Adrenal gland (tissue), 12 donors: Measurements from ENCODE around the gene CDYL2. TPM values are rescaled to one million over a fixed set of nuclear protein-coding genes. Genes with fewer than 3 reads are reported as not detected.

Experiments
- DNase-seq, 7 donors: peaks; one replicate each; pipeline ENCODE4 v3.0.0-alpha.2; 2019 to 2020
- H3K27ac ChIP-seq, 5 donors: fragments of 200-600 bp; sonication (generic) in 4 of 5; 1 replicate in 3 of 5; 2 replicates in 2 of 5; pipeline versions ENCODE4 v1.5.1 to v1.8.0; 2016 to 2020; ENCODE audit warnings: mild to moderate bottlenecking in 1 of 5
- H3K27me3 ChIP-seq: fragments of 200-600 bp; 2 replicates; pipeline ENCODE4 v1.8.0; 2021
- H3K36me3 ChIP-seq, 2 donors: fragments of 200-600 bp; replicated peaks in 1 of 2; 1 replicate in 1 of 2; 2 replicates in 1 of 2; pipeline versions ENCODE4 v1.5.1 to v1.8.0; 2018 to 2022
- H3K4me1 ChIP-seq, 2 donors: fragments of 200-600 bp; replicated peaks in 1 of 2; 1 replicate in 1 of 2; 2 replicates in 1 of 2; pipeline versions ENCODE4 v1.5.1 to v1.8.0; 2018 to 2021
- H3K4me3 ChIP-seq, 4 donors: fragments of 200-600 bp; sonication (generic) in 3 of 4; one replicate each; pipeline ENCODE4 v1.5.1; 2016 to 2018
- H3K9me3 ChIP-seq, 3 donors: fragments of 200-600 bp; sonication (generic) in 1 of 3; replicated peaks in 1 of 3; 1 replicate in 2 of 3; 2 replicates in 1 of 3; pipeline versions ENCODE4 v1.5.1 to v1.8.0; 2016 to 2021
- POLR2A ChIP-seq, 2 donors: fragments of 450-650 bp; IDR thresholded peaks; one replicate each; pipeline ENCODE4 v1.6.1; 2017; ENCODE audit warnings: antibody characterized with exemption in 2 of 2, mild to moderate bottlenecking in 2 of 2, moderate library complexity in 1 of 2
- WGBS, 4 donors: extraction: QIAGEN DNeasy Blood & Tissue Kit in 2 of 4; methylation state at CpG; one replicate each; pipeline versions ENCODE4 v1.1.5 to v1.1.7; 2013 to 2017; 5-methylcytosine and 5-hydroxymethylcytosine counted together
- intact Hi-C, 2 donors: fragments of 100-400 bp; cut with DNase I; formaldehyde crosslinking; loops; one replicate each; pipeline versions ENCODE4 v1.14.1 to v1.15.0; 2022 to 2023
- polyA plus RNA-seq, 3 donors: library from polyadenylated mRNA; stranded (reverse); fragments of 200-250 nt in 2 of 3; fragments of 350-450 nt in 1 of 3; fragmentation: Illumina TruSeq in 1 of 3; extraction: RNeasy Lipid Tissue Mini Kit (QIAGEN cat#74804) in 1 of 3; gene quantifications; one replicate each; pipeline ENCODE4 v1.2.3, GENCODE V29; 2013 to 2014
- total RNA-seq, 9 donors: library from RNA; depleted of rRNA in 4 of 9; stranded (reverse); fragments of >200 nt in 4 of 9; fragments of 120-200 nt in 1 of 9; fragmentation: NEBNext Ultra II Directional in 1 of 9; extraction: Animal tissue kit (Norgen Biotek cat#: 25700) in 1 of 9; gene quantifications; one replicate each; pipeline versions ENCODE4 v1.1.0 to v1.2.4, GENCODE V29; 2013 to 2023
- TF ChIP-seq, protein P1 (sequence below), 6 experiments: fragments of 450-650 bp in 4 of 6; fragments of 200-600 bp in 2 of 6; sonication (generic) in 1 of 6; IDR thresholded peaks; 1 replicate in 5 of 6; 2 replicates in 1 of 6; pipeline versions ENCODE4 v1.5.1 to v1.8.0; 2016 to 2021; ENCODE audit warnings: antibody characterized with exemption in 6 of 6, mild to moderate bottlenecking in 2 of 6, moderate library complexity in 1 of 6
- donor health status: healthy with polysubstance abuse.
- donor health status: Bipolar disorder and iron deficiency.
- donor health status: DM: yes; HTN: yes; CAD: no.
- donor health status: DM: no; HTN: no; CAD: no.
- donor health status: DM: no; HTN: no; CAD: no.
- donor health status: DM: yes; HTN: yes; CAD: no.

CDYL2 gene
- total and polyA plus RNA-seq, 12 donors: 0.61 to 14.0 (median 7.6) TPM

DNA sequence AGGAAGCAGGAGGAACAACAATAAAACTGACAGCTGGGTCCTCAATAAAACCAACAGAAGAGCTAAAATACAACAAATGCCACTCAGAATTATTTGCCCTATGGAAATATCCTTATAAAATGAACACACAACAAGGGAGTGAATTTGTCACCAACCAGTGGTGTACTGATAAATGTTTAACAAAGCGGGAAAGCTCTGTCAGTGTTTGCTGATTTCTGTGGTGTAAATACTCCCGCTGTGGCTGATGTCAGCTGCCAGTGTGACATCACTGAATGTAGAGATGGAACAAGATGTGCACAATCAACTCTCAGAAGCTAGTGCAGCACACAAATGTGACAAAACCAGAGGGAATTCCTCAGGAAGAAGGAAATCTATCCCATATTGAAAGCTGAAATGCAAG is 51.9 kb downstream of the CDYL2 start:
- Histone ChIP-seq H3K27me3 (no peaks in the 10 kb centered on the region), H3K36me3 (no peaks in the 10 kb centered on the region), H3K4me1 (peaks cover 0 to 7% of the 10 kb centered on the region in 2 donors), H3K4me3 (no peak overlapping the region), H3K9me3 (no peaks in the 10 kb centered on the region), H3K27ac (no peak overlapping the region)
- DNase-seq: no peak
- TF ChIP-seq, protein P1, sequence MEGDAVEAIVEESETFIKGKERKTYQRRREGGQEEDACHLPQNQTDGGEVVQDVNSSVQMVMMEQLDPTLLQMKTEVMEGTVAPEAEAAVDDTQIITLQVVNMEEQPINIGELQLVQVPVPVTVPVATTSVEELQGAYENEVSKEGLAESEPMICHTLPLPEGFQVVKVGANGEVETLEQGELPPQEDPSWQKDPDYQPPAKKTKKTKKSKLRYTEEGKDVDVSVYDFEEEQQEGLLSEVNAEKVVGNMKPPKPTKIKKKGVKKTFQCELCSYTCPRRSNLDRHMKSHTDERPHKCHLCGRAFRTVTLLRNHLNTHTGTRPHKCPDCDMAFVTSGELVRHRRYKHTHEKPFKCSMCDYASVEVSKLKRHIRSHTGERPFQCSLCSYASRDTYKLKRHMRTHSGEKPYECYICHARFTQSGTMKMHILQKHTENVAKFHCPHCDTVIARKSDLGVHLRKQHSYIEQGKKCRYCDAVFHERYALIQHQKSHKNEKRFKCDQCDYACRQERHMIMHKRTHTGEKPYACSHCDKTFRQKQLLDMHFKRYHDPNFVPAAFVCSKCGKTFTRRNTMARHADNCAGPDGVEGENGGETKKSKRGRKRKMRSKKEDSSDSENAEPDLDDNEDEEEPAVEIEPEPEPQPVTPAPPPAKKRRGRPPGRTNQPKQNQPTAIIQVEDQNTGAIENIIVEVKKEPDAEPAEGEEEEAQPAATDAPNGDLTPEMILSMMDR (IDR thresholded peaks at IDR 0.05): no peak
- no peak for TF ChIP-seq POLR2A (IDR thresholded peaks at IDR 0.05)
- intact Hi-C loops: no loop called here
- WGBS, 4 donors: 95 to 100% (median 98%) methylated on average over 2 of the region's 2 CpGs

DNA sequence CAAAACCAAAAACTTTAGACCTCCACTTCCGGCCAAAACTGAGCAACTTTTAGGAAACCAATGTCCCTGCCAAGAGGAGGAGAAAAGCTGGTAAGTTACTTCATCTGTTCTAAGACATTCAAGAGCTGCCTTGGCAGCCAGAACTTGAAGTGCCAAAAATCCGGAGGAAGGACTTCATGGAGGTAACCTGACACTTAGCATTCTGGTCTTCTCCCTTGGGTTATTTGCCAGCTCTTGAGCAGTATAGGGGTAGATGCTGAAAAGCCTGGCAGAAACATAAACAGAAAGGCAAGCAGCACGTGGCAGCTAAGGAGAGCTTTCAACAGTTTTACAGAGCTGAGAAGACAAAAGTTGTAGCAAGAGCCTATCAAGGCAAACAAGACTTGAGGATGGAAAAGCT is 53.2 kb downstream of the CDYL2 start:
- H3K27me3 ChIP-seq: no peaks in the 10 kb centered on the region
- WGBS, 4 donors: 47 to 57% (median 54%) methylated on average over 3 of the region's 3 CpGs
- no peak for TF ChIP-seq POLR2A (IDR thresholded peaks at IDR 0.05)
- TF ChIP-seq, protein P1 (IDR thresholded peaks at IDR 0.05): no peak
- DNase-seq: peak in 1 of 7 donors; percentile 17
- H3K9me3 ChIP-seq: no peaks in the 10 kb centered on the region
- no peaks in the 10 kb centered on the region for H3K36me3 ChIP-seq
- peaks cover 0 to 7% of the 10 kb centered on the region in 2 donors for H3K4me1 ChIP-seq
- no peak overlapping the region for H3K27ac ChIP-seq
- intact Hi-C loops: no loop called here
- H3K4me3 ChIP-seq: no peak overlapping the region

DNA sequence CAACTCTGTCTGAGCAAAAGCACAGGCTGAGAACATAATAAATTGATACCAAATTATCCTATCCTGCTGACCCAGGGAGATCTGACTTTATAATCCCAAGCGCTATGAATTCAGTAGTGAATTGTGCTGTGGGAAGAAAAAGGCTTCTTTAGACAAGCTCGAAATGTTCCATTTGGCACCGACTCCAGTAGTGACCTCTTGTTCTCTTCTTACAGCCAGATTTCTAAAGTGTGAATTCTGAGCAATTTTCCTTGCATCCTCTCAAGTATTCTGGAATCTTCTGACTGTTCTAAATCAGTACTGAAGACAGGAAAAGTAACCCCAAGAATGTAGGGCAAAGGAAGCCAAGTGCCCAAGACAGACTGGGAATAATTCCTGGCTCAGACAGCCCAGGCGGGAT is 58.2 kb downstream of the CDYL2 start:
- Histone ChIP-seq H3K4me3 (no peak overlapping the region), H3K27me3 (no peaks in the 10 kb centered on the region), H3K9me3 (no peaks in the 10 kb centered on the region), H3K27ac (no peak overlapping the region), H3K4me1 (peaks cover 0 to 6% of the 10 kb centered on the region in 2 donors), H3K36me3 (no peaks in the 10 kb centered on the region)
- TF ChIP-seq, protein P1 (IDR thresholded peaks at IDR 0.05): no peak
- TF ChIP-seq POLR2A (IDR thresholded peaks at IDR 0.05): no peak
- no peak for DNase-seq
- intact Hi-C loops: no loop called here
- 72 to 83% (median 76%) methylated on average over 4 of the region's 4 CpGs for WGBS, 4 donors

DNA sequence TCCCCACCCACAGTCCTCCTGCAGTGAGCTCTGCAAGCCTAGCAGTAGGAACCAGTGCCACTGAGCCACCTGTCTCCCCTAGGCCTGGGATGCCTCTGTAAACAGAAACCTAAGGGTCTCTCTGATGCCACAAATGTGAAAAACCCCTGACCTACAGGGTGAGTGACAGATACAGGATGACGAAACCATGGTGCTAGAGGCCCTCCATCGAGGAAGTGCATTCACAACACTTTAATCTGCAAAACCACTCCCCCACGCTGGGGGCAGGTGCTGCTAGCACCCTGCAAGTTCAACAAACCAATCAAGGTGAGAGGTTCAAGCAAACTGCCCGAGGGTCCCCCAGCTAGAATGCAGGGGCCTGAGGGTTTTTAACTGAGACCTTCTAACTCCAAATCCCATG is 59.5 kb downstream of the CDYL2 start:
- H3K4me3 ChIP-seq: no peak overlapping the region
- H3K4me1 ChIP-seq: no peaks in the 10 kb centered on the region
- WGBS, 4 donors: 73 to 85% (median 82%) methylated on average over 2 to 4 of the region's 4 CpGs
- no peaks in the 10 kb centered on the region for H3K9me3 ChIP-seq
- H3K27ac ChIP-seq: no peak overlapping the region
- no peak for DNase-seq
- no peaks in the 10 kb centered on the region for H3K27me3 ChIP-seq
- intact Hi-C loops: no loop called here
- TF ChIP-seq, protein P1 (IDR thresholded peaks at IDR 0.05): no peak
- TF ChIP-seq POLR2A (IDR thresholded peaks at IDR 0.05): no peak
- no peaks in the 10 kb centered on the region for H3K36me3 ChIP-seq
